NCI-H146 (cell line): ENCODE results near the gene CD3D.
"Not testable (repeated sequence)": the region's sequence is repeated elsewhere in the genome, so short reads cannot be mapped to it uniquely, and the experiment has no call there.

Experiments used
- DNase-seq: peaks from one replicate; lab custom pipeline; 2025; lab: John Stamatoyannopoulos, UW

CD3D gene

DNA sequence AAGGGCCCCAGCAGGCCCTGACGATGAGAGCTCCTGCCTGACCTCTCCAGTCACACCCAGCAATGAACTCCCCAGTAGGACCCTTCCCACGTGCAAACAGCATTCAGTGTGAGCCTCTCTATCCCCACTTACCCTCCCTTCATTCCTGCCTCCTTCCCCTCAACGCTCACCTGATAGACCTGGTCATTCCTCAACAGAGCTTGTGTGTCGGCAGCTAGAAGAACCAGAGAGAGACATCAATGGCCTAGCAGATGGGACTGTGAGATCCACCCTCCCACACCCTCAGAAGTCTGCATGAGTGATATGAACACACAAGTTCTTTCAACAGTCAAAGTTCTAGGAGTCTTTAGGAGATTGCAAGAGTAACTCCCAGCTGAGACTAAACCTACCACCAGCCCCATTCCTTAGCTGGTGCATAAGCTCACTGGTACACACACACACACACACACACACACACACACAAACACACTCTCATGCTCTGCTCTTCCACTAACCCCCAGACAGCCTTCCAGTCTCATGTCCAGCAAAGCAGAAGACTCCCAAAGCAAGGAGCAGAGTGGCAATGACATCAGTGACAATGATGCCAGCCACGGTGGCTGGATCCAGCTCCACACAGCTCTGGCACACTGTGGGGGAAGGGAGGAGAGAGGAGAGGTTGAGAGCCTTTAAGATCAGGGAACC, 3.1 kb downstream of the CD3D start:
- DNase-seq: no peak

DNA sequence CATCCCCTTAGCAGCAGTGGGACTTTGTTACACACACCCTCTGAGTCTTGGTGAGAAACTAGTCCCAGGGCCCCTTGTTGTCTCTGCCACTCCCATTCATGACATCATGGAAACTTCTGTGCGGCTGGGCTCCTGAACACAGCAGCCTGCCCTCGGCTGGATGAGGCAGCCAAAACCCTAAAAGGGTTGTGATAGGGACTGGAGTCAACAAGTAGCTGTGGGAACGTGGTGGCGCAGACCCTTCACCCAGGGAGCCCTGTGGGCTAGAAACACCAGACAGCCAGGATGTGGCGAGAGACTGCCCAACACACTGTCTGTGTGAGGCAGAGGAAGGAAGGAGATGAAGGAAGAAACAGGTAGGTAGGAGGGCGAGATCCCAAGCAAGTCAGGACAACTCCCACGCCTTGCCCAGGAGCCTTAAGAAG, 3.9 kb downstream of the CD3D start:
- DNase-seq: no peak

DNA sequence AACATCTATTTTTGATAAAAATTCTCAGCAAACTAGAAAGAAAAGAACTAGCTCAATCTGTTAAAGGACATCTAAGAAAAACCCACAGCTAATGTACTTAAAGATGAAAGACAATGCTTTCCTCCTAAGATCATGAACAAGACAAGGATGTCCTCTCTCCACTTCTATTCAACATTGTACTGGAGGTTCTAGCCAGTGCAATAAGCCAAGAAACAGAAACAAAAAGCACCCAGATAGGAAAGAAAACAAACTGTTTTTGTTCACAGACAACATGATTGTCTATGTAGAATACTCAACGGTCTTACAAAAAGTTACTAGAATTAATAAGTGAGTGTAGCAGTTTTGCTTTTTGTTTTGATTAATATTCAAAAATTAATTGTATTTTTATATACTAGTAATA, 7.8 kb downstream of the CD3D start:
- DNase-seq: no peak

DNA sequence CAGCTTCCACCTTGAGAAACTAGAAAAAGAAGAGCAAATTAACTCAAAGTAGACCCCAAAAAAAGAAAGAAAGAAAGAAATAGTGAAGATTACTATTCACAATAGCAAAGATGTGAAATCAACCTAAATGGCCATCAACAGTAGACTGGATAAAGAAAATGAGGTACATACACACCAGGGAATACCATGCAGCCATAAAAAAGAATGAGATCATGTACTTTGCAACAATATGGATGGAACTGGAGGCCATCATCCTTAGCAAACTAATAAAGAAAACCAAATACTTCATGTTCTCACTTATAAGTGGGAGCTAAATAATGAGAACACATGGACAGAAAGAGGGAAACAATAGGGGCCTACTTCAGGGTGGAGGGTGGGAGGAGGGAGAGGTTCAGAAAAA, 13.8 kb downstream of the CD3D start:
- no peak for DNase-seq

DNA sequence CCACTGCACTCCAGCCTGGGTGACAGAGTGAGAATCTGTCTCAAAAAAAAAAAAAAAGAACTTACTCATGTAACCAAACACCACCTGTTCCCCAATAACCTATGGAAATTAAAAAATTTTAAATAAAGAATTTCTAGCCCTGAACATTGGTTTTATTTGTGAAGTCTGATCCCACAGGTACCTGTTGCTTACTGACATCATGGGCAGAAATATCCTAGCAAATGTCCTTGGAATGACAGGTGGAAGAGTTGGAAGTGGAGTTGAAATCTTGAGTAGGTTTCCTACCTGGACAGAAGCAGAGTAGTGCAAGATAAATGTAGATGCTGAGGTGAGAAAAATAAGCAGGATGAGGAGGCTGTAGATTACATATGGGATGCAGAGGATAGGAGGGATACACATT, 17.2 kb downstream of the CD3D start:
- no peak for DNase-seq

DNA sequence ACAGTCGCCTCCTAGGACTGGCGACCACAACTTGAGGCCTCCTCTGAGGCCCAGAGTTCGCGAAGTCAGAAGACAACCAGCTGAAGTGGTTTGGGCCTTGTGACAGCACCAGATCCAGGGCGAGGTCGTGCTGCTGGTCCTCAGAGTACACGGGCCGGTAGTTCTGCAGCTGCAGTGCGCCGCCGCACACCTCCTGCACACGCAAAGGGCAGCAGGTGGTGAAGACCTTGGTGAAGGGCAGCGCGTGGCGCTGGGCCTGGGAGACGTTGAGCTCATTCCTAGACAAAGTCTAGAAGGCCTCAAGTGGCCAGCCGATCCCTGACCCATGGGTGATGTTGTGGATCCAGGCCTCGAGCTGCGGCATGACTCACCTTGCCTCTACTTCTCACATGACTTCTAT, 19.8 kb downstream of the CD3D start:
- DNase-seq: no peak

DNA sequence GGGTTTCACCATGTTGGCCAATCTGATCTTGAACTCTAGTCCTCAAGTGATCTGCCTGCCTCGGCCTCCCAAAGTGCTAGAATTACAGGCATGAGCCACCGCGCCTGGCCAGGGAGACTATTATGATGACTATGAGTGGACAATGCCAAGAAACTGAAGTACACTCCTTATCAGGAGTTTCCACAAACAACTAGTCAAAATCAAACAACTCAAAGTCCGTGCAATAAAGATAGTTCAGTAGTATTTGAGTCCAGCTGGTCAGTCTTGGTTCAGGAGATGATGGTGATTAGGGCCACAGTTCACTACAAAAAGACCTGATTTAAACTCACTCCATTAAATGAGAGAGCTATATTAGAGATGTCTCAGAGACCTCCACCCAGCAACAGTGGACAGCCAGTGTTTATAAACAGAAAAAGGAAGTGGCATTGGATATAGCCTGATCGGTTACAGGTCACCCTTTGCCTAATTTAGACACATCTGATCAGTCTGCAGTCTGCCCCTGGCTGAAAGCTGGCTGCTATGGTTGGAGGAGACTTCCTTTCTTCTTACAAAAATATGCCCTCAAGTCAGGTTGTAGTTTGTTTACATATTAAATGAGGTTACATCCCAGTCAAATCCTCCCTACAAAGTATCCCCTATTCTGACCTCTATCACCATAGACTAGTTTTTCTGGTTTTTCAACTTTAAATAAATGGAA, 21.0 kb downstream of the CD3D start:
- no peak for DNase-seq

DNA sequence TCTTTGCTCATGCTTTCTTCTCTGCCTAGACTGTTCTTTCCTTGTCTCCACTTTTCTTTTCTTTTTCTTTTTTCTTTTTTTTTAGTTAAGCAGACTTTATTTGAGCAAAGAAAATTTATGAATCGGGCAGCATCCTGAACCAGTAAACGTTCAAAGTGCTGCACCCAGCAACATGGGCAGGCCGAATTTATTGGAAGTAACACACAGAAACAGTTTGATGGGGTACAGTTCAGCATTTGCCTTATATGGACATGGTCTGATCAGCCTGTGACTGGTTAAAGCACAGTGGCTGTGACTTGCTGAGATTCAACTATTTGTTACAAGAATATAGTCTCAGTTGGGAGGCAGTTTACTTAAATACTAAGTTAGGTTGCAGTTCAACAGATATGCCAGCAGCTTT, 22.0 kb downstream of the CD3D start:
- DNase-seq: no peak

DNA sequence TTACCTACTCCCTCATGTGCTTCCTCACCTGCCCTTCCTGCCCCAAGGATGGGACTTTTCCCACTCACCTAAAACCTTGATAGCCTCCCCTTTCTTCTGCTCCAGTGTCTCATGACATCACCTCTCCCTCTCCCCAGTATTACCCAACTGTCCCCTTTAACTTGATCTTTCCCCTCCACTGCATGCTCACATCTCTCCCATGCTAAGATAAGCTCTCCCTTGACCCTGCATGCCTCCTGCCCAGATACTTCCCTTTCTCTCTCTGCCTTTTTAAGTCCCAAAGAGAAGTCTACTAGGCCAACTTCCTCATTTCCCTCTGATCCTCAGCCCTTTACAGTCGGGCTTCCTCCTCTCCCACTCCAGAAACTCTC, 23.2 kb downstream of the CD3D start:
- no peak for DNase-seq

DNA sequence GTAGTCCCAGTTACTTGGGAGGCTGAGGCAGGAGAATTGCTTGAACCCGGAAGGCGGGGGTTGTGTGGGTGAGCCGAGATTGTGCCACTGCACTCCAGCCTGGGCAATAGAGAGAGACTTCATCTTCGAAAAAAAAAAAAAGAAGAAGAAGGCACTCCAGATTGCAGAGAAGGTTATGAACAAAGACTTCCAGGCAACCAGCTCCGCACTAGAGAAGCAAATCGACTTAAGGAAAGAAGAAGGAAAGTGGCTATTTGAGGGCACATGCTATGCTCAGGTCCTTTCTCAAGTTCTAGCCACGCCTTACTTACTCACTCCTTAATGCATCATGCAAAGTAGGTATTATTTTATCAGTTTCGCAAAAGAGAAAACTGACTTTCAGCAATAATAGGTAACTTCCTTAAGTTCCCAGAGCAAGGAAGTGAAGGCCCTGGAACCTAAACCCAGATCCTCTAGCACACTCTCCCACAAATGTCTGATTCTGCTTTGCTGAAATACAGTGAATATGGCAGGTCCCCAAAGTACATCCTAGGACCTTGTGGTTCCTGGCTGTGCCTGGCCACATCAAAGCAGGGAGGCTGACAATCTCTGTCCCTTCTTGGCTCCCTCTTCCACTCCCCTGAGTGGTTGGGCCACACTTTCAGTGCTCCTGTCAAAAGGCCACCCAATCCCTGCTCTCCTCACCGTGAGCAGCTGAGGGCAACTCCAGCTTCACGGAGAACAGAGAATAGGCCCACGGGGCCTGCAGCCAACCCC, 23.7 kb downstream of the CD3D start:
- no peak for DNase-seq

DNA sequence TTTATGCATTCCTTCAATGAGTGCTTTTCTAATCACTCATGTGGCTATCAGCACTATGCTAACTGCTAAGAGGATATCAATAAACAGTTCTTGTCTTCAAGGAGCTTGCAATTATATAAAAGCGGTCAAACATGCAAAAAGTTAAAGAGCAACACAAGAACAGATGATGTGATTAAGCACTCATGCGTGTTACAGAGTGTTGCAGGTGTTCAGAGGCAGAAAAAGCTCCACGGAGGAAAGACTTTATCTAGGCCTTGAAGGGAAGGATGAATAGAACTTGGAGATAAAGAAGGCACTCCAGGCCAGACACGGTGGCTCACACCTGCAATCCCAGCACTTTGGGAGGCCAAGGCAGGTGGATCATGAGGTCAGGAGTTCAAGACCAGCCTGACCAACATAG, 24.4 kb downstream of the CD3D start:
- DNase-seq: no peak

DNA sequence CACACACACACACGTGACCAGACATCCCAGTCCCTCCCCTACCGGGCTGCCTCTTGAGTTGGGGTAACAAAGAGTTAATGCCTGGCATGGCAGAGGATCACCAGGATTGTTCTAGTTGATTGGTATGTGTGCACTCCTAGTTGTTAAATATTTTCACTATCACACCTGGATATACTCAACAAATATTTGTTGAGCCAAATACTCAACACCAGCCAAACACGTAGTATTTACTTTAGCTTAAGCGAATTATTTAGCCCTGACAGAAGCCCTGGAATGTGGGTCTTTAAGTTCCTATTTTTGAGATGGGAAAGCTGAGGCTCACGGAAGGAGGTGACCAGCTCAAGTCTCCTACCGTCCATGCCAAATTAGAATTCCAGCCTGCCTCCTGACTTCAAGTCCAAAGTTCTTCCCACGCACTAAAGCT, 27.5 kb downstream of the CD3D start:
- no peak for DNase-seq

DNA sequence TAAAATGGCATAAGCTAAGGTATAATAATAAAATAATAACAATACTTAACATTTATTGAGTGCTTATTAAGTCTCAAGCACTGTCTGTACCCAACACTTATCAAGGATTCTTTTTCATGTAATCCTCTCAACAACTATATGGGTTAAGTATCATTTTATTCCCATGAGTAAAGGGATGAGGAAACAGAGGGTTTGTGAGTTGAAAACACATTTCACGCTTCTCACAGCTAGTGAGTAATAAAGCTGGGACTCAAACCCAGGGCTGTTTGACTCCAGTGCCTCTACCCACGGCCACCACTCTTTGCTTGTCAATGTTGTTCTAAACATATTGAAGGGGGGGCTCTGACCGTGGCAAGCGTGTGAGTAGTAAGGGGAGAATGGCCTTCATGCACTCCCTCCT, 29.3 kb downstream of the CD3D start:
- DNase-seq: no peak

DNA sequence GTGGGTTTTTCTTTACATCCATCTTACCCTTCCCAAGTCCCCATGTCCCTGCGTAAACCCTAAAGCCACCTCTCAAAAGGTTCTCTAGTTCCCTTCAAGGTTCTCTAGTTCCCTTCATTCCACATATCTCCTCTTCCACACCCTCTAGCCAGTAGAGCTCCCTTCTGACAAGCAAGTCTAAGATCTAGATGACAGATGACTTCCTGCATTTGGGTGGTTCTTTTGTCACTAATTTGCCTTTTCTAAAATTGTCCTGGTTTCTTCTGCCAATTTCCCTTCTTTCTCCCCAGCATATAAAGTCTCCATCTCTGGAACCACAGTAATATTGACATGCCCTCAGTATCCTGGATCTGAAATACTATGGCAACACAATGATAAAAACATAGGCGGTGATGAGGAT, 30.2 kb downstream of the CD3D start:
- no peak for DNase-seq

DNA sequence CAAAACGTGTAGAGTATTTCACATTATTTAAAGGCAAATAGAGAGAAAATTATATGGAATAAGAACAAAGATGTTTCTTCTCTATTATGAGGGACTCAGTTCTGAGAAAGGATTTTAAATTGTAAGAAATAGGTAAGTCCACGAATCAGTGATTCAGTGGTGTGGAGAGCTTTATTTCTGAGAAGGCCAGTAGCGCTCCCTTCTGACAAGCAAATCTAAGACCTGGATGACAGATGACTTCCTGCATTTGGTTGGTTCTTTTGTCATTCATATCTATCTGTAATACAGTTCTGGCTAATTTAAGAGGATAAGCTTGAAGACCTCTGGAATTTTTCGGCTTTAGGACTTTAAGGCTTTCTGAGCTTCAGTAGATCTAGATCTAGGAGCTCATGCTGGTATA, 31.0 kb downstream of the CD3D start:
- no peak for DNase-seq

DNA sequence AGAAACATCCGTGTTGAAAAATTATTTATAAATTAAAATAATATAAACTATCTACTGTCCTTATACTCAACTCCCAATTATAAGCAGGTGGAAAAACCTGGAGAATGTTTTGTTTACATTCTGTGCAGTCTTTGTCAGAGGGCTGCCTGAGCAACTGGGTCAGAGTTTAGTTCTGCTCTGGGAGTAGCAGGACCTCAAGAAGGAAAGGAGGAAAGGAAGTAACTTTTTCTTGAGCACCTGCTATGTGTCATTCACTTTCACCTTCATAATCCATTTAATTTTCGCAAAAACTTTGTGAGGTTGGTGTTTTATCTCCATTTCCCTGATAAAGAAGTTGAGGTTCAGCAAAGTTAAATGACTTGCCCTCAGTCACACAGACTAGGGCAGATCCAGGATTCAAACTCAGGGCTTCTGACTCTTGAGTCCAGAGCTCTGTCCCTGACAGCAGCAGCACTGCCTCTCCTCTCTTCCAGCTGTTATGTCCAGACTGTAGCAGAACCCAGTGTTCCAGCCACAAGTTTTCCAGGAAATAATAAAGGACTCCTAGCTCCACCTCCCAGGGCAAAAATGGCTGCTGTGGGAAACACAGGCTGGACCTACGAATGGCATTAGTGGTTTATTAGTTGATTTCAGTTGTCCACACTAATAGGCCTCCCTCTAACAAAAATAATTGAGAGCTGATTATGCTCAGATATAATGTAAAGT, 31.6 kb downstream of the CD3D start:
- no peak for DNase-seq

DNA sequence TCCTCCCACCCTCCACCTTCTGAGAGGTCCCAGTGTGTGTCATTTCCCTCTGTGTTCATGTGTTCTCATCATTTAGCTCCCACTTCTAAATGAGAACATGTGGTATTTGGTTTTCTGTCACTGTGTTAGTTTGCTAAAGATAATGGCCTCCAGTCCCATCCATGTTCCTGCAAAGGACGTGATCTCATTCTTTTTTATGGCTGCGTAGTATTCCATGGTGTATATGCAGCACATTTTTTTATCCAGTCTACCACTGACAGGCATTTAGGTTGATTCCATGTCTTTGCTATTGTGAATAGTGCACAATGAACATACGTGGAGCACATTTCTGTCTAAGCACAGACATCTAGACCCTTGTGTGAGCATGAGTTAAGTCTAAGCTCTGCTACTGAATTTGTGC, 32.2 kb downstream of the CD3D start:
- DNase-seq: no peak

DNA sequence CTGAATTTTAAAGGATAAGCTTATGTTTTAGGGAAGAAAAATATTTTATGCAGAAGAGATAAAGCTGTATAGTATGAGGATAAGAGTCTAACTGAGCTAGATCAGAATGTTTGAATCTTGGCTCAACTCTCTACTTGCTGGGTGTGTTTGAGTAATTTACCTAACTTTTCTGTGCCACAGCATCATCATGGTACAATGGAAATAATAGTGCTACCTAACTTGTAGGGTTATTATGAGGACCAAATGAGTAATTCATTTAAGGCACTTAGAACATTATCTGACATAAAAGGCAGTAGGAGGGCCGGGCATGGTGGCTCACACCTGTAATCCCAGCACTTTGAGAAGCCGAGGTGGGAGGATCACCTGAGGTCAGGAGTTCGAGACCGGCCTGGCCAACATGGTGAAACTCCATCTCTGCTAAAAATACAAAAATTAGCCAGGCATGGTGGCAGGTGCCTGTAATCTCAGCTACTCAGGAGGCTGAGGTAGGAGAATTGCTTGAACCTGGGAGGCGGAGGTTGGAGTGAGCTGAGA, 33.4 kb downstream of the CD3D start:
- DNase-seq: not testable (repeated sequence)

DNA sequence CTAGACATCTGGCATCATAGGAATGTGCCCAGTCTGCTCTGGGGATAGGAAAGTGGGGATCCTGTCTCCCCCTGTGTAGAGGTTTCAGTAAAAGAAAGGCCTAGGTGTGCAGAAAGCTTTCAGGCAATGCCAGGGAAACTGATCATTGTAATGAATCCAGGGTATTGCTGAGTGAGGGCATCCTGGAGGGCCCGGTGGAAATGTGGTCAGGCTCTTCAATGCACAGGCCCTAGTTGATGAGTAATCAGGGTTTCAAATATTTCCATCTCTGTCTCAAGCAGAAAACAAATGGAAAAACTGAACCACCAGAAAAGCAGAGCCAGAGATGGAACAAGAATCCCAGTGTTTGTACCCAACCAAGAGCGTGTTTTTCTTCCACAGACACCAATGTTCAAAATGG, 35.9 kb downstream of the CD3D start:
- DNase-seq: no peak

DNA sequence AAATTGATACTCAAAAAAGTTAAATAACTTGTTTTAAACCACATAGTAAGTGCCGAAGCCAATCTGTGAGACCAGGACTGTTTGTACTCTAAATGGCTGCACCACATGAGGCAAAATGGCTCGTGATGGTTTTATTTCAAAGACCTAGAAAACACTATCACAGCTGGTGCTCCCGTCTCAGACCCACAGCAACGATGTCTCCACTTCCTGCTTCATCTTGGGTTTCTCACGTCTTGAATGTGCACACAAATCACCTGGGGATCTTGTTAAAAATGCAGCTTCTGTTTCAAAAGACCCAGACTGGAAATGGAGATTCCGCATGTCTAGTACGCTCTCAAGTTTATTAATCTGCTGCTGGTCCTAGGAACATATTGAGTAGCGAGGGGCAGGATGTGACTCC, 36.8 kb downstream of the CD3D start:
- no peak for DNase-seq

DNA sequence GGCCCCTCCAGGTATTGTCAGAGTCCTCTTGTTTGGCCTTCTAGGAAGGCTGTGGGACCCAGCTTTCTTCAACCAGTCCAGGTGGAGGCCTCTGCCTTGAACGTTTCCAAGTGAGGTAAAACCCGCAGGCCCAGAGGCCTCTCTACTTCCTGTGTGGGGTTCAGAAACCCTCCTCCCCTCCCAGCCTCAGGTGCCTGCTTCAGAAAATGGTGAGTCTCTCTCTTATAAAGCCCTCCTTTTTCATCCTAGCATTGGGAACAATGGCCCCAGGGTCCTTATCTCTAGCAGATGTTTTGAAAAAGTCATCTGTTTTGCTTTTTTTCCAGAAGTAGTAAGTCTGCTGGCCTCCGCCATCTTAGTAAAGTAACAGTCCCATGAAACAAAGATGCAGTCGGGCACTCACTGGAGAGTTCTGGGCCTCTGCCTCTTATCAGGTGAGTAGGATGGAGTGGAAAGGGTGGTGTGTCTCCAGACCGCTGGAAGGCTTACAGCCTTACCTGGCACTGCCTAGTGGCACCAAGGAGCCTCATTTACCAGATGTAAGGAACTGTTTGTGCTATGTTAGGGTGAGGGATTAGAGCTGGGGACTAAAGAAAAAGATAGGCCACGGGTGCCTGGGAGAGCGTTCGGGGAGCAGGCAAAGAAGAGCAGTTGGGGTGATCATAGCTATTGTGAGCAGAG, 37.8 kb downstream of the CD3D start, which contains the start of gene CD3E:
Gene CD3E (plus strand): TSS at position 163 of the 681 bp plus-strand sequence. CDS start 223 bp downstream, at position 386.
- no peak for DNase-seq

DNA sequence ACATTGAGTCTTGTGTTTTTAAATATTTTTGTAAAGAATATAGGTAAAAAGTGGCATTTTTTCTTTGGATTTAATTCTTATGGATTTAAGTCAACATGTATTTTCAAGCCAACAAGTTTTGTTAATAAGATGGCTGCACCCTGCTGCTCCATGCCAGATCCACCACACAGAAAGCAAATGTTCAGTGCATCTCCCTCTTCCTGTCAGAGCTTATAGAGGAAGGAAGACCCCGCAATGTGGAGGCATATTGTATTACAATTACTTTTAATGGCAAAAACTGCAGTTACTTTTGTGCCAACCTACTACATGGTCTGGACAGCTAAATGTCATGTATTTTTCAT, 38.3 kb downstream of the CD3D start:
- DNase-seq: no peak
